ENCODE measurements around the gene RINT1.

DNA sequence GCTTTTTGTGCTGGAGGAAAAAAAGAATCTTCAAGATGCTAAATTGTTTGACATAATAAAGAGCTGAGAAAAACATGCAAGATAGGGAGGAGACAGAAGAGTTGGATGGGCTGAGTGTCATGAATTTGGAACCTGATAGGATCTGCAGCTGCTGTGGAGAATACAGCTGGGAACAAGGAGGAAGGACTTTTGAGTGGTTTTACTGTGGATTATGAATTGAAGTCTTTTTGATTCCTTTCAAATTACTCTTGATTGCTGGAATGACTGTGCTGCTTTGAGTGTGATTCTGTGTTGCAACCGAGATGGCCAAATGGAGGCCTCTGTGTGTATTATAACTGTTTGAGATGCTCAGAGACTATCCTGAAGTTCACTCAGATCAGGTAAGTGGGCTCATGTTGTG, 45.2 kb downstream of the RINT1 start:
- TF ChIP-seq, protein P1, sequence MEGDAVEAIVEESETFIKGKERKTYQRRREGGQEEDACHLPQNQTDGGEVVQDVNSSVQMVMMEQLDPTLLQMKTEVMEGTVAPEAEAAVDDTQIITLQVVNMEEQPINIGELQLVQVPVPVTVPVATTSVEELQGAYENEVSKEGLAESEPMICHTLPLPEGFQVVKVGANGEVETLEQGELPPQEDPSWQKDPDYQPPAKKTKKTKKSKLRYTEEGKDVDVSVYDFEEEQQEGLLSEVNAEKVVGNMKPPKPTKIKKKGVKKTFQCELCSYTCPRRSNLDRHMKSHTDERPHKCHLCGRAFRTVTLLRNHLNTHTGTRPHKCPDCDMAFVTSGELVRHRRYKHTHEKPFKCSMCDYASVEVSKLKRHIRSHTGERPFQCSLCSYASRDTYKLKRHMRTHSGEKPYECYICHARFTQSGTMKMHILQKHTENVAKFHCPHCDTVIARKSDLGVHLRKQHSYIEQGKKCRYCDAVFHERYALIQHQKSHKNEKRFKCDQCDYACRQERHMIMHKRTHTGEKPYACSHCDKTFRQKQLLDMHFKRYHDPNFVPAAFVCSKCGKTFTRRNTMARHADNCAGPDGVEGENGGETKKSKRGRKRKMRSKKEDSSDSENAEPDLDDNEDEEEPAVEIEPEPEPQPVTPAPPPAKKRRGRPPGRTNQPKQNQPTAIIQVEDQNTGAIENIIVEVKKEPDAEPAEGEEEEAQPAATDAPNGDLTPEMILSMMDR (IDR thresholded peaks at IDR 0.05): no peak
- TF ChIP-seq, protein P2, sequence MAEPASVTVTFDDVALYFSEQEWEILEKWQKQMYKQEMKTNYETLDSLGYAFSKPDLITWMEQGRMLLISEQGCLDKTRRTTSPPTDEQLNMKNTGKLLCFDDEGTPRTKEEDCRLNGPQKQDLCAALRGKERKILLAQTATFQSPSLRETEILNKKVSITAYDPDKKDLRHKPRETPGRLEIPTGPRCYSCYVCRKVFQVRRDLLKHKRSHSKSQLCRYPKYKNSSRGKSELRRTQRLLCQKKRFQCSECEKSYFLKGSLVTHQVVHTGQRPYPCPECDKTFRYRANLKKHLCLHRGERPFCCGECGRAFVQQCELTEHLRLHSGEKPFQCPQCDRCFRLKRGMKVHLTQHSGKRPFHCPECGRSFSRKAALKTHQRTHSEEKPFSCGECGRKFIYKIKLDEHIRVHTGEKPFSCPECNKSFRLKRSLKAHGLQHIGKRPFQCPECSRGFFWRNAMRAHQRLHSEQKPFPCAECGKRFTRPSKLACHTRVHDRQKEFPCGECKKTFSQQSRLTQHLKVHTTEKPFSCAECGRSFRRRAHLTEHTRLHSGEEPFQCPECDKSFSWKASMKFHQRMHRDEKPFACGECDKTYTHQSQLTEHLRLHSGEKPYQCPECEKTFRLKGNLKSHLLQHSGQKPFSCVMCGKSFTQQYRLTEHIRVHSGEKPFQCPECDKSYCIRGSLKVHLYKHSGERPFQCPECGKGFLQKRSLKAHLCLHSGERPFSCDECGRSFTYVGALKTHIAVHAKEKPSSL (CRISPR knock-in tag; conservative IDR thresholded peaks at IDR 0.05): no peak
- TF ChIP-seq ETV6 (CRISPR knock-in tag; IDR thresholded peaks at IDR 0.05): no peak

Measured in WTC11 (cell line).